B cell (primary cell): ENCODE data around the gene TREH. TPM values are rescaled to one million over a fixed set of nuclear protein-coding genes. Genes with fewer than 3 reads are reported as not detected.

ENCODE experiments used
- ATAC-seq: fragments of 200-7000 bp; cut with Tn5 transposase; one replicate; pipeline ENCODE4 v1.10.0; 2021; ENCODE audit warnings: low read depth, mild to moderate bottlenecking, moderate number of reproducible peaks, moderate library complexity
- CTCF ChIA-PET: fragments of 350-600 bp; sonication (Branson Sonifier 250); formaldehyde crosslinking; loops from one replicate; lab custom pipeline; 2021; ENCODE audit warnings: antibody characterized with exemption, inconsistent platforms; lab: Charles Lee
- POLR2A ChIA-PET: fragments of 350-600 bp; sonication (Branson Sonifier 250); formaldehyde crosslinking; loops from one replicate; lab custom pipeline; 2021; ENCODE audit warnings: antibody characterized with exemption; lab: Charles Lee
- DNase-seq: peaks from one replicate; pipeline ENCODE4 v3.0.0; 2013
- H2AFZ ChIP-seq: 2 replicates; pipeline ENCODE4 v1.6.1; 2012; ENCODE audit warnings: mild to moderate bottlenecking, low read depth, low read length; ENCODE audit not compliant: insufficient read depth, poor library complexity, severe bottlenecking
- H3K27ac ChIP-seq, 2 donors: 1 replicate in 1 of 2; 2 replicates in 1 of 2; pipeline ENCODE4 v1.5.1; 2012 to 2013; ENCODE audit warnings: low read length in 2 of 2, mild to moderate bottlenecking in 2 of 2, moderate library complexity in 1 of 2
- H3K27me3 ChIP-seq, 4 experiments: fragments of 200-600 bp in 1 of 4; sonication (generic) in 1 of 4; replicated peaks in 1 of 4; 1 replicate in 2 of 4; 2 replicates in 2 of 4; pipeline versions ENCODE4 v1.6.1 to v1.7.0; 2013 to 2016; ENCODE audit warnings: low read length in 3 of 4, mild to moderate bottlenecking in 2 of 4, mixed read lengths in 1 of 4, moderate library complexity in 1 of 4; ENCODE audit not compliant: insufficient read depth in 4 of 4, control insufficient read depth in 3 of 4; ENCODE audit errors: control extremely low read depth in 1 of 4
- H3K36me3 ChIP-seq, 2 experiments: replicated peaks in 1 of 2; 1 replicate in 1 of 2; 2 replicates in 1 of 2; pipeline versions ENCODE4 v1.6.1 to v1.7.1; 2013; ENCODE audit warnings: low read length in 1 of 2; ENCODE audit not compliant: insufficient read depth in 2 of 2, control insufficient read depth in 1 of 2; ENCODE audit errors: control extremely low read depth in 1 of 2, extremely low read depth in 1 of 2
- H3K4me1 ChIP-seq, 2 donors: fragments of 200-600 bp in 1 of 2; sonication (generic) in 1 of 2; 1 replicate in 1 of 2; 2 replicates in 1 of 2; pipeline versions ENCODE4 v1.5.1 to v1.6.1; 2013 to 2017; ENCODE audit warnings: low read length in 2 of 2; ENCODE audit not compliant: control insufficient read depth in 2 of 2, insufficient read depth in 2 of 2
- H3K4me2 ChIP-seq: replicated peaks from 2 replicates; pipeline ENCODE3; 2012; ENCODE audit warnings: mild to moderate bottlenecking, low read depth, low read length; ENCODE audit not compliant: poor library complexity, severe bottlenecking
- H3K4me3 ChIP-seq, 5 experiments: fragments of 200-600 bp in 1 of 5; sonication (generic) in 1 of 5; 1 replicate in 3 of 5; 2 replicates in 2 of 5; pipeline versions ENCODE4 v1.5.1 to v1.7.0; 2011 to 2016; ENCODE audit warnings: low read length in 4 of 5, mild to moderate bottlenecking in 4 of 5, low read depth in 2 of 5, control low read depth in 1 of 5, moderate library complexity in 1 of 5; ENCODE audit not compliant: insufficient read depth in 1 of 5; ENCODE audit errors: control extremely low read depth in 1 of 5, extremely low read depth in 1 of 5
- H3K79me2 ChIP-seq: fragments of 200-600 bp; sonication (generic); one replicate; pipeline ENCODE4 v1.6.0; 2016; ENCODE audit warnings: low read length; ENCODE audit not compliant: control insufficient read depth, insufficient read depth
- H3K9ac ChIP-seq: fragments of 200-600 bp; sonication (generic); 2 replicates; pipeline ENCODE4 v1.6.1; 2017; ENCODE audit warnings: mild to moderate bottlenecking, low read length, moderate library complexity
- H3K9me3 ChIP-seq, 3 donors: one replicate each; pipeline versions ENCODE4 v1.6.1 to v1.7.1; 2013; ENCODE audit warnings: low read length in 2 of 3; ENCODE audit not compliant: control insufficient read depth in 2 of 3, insufficient read depth in 1 of 3; ENCODE audit errors: control extremely low read depth in 1 of 3
- H4K20me1 ChIP-seq: 2 replicates; pipeline ENCODE4 v1.6.0; 2012; ENCODE audit warnings: mild to moderate bottlenecking, low read length; ENCODE audit not compliant: insufficient read depth, control insufficient read depth, poor library complexity, severe bottlenecking
- H3K27ac Mint-ChIP-seq: one replicate; pipeline ENCODE4 v1.8.0; 2021; ENCODE audit warnings: mixed read lengths
- H3K27me3 Mint-ChIP-seq: one replicate; pipeline ENCODE4 v1.8.0; 2021; ENCODE audit warnings: mixed read lengths
- H3K4me1 Mint-ChIP-seq: one replicate; pipeline ENCODE4 v1.8.0; 2021; ENCODE audit warnings: mixed read lengths
- H3K4me3 Mint-ChIP-seq: one replicate; pipeline ENCODE4 v1.8.0; 2021; ENCODE audit warnings: mixed read lengths
- H3K9me3 Mint-ChIP-seq: one replicate; pipeline ENCODE4 v1.8.0; 2022; ENCODE audit warnings: mixed read lengths; ENCODE audit not compliant: insufficient read depth
- CTCF ChIP-seq: fragments of 200-600 bp; IDR thresholded peaks from one replicate; pipeline ENCODE4 v1.8.0; 2022; ENCODE audit warnings: antibody characterized with exemption, mild to moderate bottlenecking
- EZH2 ChIP-seq: IDR thresholded peaks from 2 replicates; pipeline ENCODE4 v1.6.1; 2012; ENCODE audit warnings: borderline replicate concordance, low read depth, mild to moderate bottlenecking, moderate library complexity, low read length; ENCODE audit not compliant: insufficient read depth, poor library complexity, severe bottlenecking
- WGBS: methylation state at CpG from one replicate; pipeline ENCODE4 v1.1.5; 2013; ENCODE audit warnings: missing lambda C conversion rate; ENCODE audit not compliant: insufficient coverage; 5-methylcytosine and 5-hydroxymethylcytosine counted together
- intact Hi-C: fragments of 100-400 bp; cut with micrococcal nuclease; formaldehyde crosslinking; loops from one replicate; pipeline ENCODE4 v1.10.0; 2022
- polyA plus RNA-seq: library from polyadenylated mRNA; depleted of rRNA; stranded (reverse); fragments of >200 nt; gene quantifications from 2 replicates; pipeline ENCODE4 v1.2.3, GENCODE V29; 2012
- total RNA-seq, 2 donors: library from RNA; stranded (reverse); fragments of 120-200 nt in 1 of 2; gene quantifications; 1 replicate in 1 of 2; 2 replicates in 1 of 2; pipeline versions ENCODE4 v1.2.3 to v1.2.4, GENCODE V29; 2013 to 2022

The TREH gene
- total and polyA plus RNA-seq, 2 donors (not counting 1 experiment from before 2014, with no cell fraction given): not detected

DNA sequence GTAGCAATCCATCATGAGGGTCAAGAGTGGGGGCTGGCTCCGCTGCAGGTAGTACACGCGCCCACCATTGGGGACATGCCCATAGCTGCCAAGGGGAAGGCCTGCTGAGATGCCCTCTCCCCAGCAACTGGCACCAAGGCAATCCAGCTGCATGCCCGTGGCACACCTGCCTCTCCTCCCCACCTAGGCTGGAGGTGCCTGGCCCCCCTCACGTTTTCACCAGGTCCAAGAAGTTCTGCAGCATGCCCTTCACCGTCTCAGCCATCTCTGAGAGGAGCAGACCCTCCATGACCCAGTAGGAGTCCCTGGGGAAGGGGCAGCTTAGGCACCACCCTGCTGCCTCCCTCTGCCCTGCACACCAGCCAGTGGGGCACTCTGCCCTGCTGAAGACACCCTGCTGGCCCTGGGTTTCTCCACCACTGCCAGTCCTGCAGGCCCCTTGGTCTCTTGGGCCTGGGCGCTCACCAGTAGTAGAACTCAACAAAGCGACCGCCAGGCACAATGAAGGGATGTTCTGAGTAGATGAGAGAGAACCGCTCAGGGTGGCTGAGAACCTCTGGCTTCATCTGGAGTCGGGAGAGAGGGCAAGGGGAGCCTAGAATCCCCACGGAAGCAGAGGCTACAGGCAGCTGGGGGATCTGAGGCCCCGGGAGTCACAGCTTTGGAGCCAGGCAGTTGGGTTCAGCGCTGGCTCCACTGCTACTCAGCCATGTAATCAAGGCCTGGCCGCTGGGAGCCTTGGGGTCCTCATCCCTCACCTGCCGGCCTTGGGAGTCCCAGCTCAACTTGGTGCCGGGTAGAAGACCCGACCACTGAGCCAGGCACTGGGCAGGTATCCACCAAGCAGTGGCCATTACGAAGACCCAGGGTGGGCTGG is 17.8 kb downstream of the TREH start:
- Mint-ChIP-seq H3K27ac (no peak overlapping the region), H3K27me3 (peaks cover 10% of the 10 kb centered on the region), H3K4me1 (peaks cover 4% of the 10 kb centered on the region), H3K4me3 (no peak overlapping the region), H3K9me3 (no peaks in the 10 kb centered on the region)
- peaks cover 0 to 14% (median 0%) of the 10 kb centered on the region in 4 experiments for H3K27me3 ChIP-seq
- H3K27ac ChIP-seq: no peak overlapping the region
- H3K4me1 ChIP-seq: peaks cover 4 to 10% of the 10 kb centered on the region in 2 donors
- H3K9ac ChIP-seq: no peak overlapping the region
- DNase-seq: no peak
- no peaks in the 10 kb centered on the region for H4K20me1 ChIP-seq
- WGBS: 87% methylated on average over 18 of the region's 19 CpGs
- H2AFZ ChIP-seq: no peak overlapping the region
- ATAC-seq: no peak
- H3K36me3 ChIP-seq: no peaks in the 10 kb centered on the region
- H3K79me2 ChIP-seq: no peaks in the 10 kb centered on the region
- H3K9me3 ChIP-seq: peaks cover 0 to 4% (median 0%) of the 10 kb centered on the region in 3 donors
- no peak overlapping the region for H3K4me2 ChIP-seq
- ChIA-PET CTCF (no interaction called here), POLR2A (no interaction called here)
- TF ChIP-seq EZH2: no peak
- TF ChIP-seq CTCF: no peak
- intact Hi-C loops: no loop called here
- H3K4me3 ChIP-seq: no peak overlapping the region
